OCI-LY7 (cell line): ENCODE results near the gene TMEM250.

ENCODE experiments used
- EZH2phosphoT487 ChIP-seq: fragments of 200-600 bp; sonication (generic); IDR thresholded peaks from 2 replicates; pipeline ENCODE4 v1.6.1; 2018; ENCODE audit warnings: low read depth, borderline replicate concordance, mild to moderate bottlenecking, mixed run types, antibody characterized with exemption, low read length, moderate library complexity, mixed read lengths
- TF ChIP-seq, protein P1 (sequence below): fragments of 200-600 bp; sonication (generic); conservative IDR thresholded peaks from 2 replicates; pipeline ENCODE4 v1.5.1; 2014; ENCODE audit warnings: mild to moderate bottlenecking, antibody characterized with exemption, low read length, moderate library complexity, mixed read lengths

DNA sequence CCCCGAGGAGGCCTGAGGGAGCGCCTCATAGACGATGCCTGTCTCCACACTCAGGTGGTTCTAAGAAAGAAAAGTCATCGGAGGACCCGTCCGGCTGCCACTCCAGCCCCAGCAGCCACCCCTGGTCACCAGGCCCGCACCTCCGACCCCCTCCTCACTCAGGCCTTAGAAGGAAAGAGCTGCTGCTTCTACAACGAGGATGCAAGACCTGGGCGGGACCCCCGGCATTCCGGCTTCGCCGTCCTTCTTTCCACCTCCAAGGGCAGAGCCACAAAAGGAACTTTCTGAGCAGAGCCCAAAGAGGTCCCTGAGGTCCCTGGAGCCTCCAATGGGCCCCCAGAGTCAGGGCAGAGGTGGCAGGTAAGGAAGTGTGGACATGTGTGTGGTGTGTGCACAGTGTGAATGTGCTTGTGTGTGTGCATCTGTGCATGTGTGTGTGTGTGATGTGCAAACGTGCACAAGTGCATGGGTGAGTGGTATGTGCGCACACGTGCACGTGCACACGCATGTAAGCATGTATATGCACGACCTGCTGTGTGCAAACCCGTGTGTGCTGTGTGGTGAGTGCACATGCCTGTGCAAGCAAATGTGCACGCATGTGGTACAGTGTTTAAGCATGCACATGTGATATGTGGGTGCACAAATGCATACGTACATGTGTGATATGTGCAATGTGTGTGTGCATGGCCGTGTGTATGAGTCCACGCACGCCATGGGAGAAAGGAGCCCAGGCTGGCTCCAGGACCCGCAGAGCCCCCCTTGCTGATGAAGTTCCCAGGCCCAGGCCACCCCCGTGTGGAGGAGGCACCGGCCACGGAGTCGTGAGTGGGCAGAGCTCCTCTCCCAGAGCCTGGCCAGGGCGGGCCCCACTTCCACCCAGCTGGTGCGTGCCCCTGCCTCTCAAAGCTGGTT is 27.7 kb upstream of the TMEM250 start:
- TF ChIP-seq, protein P1, sequence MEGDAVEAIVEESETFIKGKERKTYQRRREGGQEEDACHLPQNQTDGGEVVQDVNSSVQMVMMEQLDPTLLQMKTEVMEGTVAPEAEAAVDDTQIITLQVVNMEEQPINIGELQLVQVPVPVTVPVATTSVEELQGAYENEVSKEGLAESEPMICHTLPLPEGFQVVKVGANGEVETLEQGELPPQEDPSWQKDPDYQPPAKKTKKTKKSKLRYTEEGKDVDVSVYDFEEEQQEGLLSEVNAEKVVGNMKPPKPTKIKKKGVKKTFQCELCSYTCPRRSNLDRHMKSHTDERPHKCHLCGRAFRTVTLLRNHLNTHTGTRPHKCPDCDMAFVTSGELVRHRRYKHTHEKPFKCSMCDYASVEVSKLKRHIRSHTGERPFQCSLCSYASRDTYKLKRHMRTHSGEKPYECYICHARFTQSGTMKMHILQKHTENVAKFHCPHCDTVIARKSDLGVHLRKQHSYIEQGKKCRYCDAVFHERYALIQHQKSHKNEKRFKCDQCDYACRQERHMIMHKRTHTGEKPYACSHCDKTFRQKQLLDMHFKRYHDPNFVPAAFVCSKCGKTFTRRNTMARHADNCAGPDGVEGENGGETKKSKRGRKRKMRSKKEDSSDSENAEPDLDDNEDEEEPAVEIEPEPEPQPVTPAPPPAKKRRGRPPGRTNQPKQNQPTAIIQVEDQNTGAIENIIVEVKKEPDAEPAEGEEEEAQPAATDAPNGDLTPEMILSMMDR: no peak
- TF ChIP-seq EZH2phosphoT487: no peak
